GM19238 (cell line): ENCODE measurements around the gene TIMM23.
"Not testable (repeated sequence)": the region's sequence is repeated elsewhere in the genome, so short reads cannot be mapped to it uniquely, and the experiment has no call there.

Source experiments
- DNase-seq: peaks from one replicate; pipeline ENCODE4 v3.0.0; 2011; ENCODE audit warnings: low spot score; ENCODE audit not compliant: insufficient read length

TIMM23 gene

GRCh38 chr10:45972106-45972812 lies at the start of gene TIMM23:
TSS of gene TIMM23 (plus strand) at chr10:45972489. CDS start at chr10:45972625, 136 bp downstream.
- DNase-seq: peak; percentile 3

- DNase-seq: not testable (repeated sequence)
Observed at GRCh38 chr10:45926790-45927189, 45.5 kb upstream of the TIMM23 start.

- DNase-seq: not testable (repeated sequence)
Observed at GRCh38 chr10:45931305-45931704, 41.0 kb upstream of the TIMM23 start.

GRCh38 chr10:45934788-45935187 lies 37.5 kb upstream of the TIMM23 start:
- DNase-seq: not testable (repeated sequence)

- not testable (repeated sequence) for DNase-seq
Observed at GRCh38 chr10:45939176-45939697, 33.1 kb upstream of the TIMM23 start.

- not testable (repeated sequence) for DNase-seq
Observed at GRCh38 chr10:45941196-45941595, 31.1 kb upstream of the TIMM23 start.

- DNase-seq: not testable (repeated sequence)
Observed at GRCh38 chr10:45945476-45945875, 26.8 kb upstream of the TIMM23 start.

- DNase-seq: not testable (repeated sequence)
Observed at GRCh38 chr10:45947363-45947762, 24.9 kb upstream of the TIMM23 start.

GRCh38 chr10:45948801-45949200 lies 23.5 kb upstream of the TIMM23 start:
- DNase-seq: not testable (repeated sequence)

- not testable (repeated sequence) for DNase-seq
Observed at GRCh38 chr10:45954367-45954766, 17.9 kb upstream of the TIMM23 start.

GRCh38 chr10:45956634-45957033 lies 15.7 kb upstream of the TIMM23 start:
- DNase-seq: not testable (repeated sequence)

- DNase-seq: not testable (repeated sequence)
Observed at GRCh38 chr10:45957928-45958327, 14.4 kb upstream of the TIMM23 start.

GRCh38 chr10:45962686-45963452 lies 9.4 kb upstream of the TIMM23 start:
- DNase-seq: not testable (repeated sequence)

GRCh38 chr10:45971019-45971418 lies 1.3 kb upstream of the TIMM23 start:
- DNase-seq: not testable (repeated sequence)

- DNase-seq: not testable (repeated sequence)
Observed at GRCh38 chr10:45971742-45972105, 565 bp upstream of the TIMM23 start.

GRCh38 chr10:45972813-45973169 lies 502 bp downstream of the TIMM23 start:
- DNase-seq: not testable (repeated sequence)

- DNase-seq: not testable (repeated sequence)
Observed at GRCh38 chr10:45974041-45974440, 1.8 kb downstream of the TIMM23 start.

- DNase-seq: not testable (repeated sequence)
Observed at GRCh38 chr10:45978554-45978953, 6.3 kb downstream of the TIMM23 start.

GRCh38 chr10:45981367-45981766 lies 9.1 kb downstream of the TIMM23 start:
- DNase-seq: not testable (repeated sequence)

GRCh38 chr10:45983538-45984186 lies 11.4 kb downstream of the TIMM23 start:
- not testable (repeated sequence) for DNase-seq

- not testable (repeated sequence) for DNase-seq
Observed at GRCh38 chr10:45984473-45984872, 12.2 kb downstream of the TIMM23 start.

- not testable (repeated sequence) for DNase-seq
Observed at GRCh38 chr10:45985590-45985989, 13.3 kb downstream of the TIMM23 start.
